GM04503 (cell line): ENCODE data around the gene BIN1.

Source experiments
- DNase-seq: peaks from one replicate; pipeline ENCODE4 v3.0.0-alpha.2; 2012; ENCODE audit warnings: low read depth

BIN1 gene

DNA sequence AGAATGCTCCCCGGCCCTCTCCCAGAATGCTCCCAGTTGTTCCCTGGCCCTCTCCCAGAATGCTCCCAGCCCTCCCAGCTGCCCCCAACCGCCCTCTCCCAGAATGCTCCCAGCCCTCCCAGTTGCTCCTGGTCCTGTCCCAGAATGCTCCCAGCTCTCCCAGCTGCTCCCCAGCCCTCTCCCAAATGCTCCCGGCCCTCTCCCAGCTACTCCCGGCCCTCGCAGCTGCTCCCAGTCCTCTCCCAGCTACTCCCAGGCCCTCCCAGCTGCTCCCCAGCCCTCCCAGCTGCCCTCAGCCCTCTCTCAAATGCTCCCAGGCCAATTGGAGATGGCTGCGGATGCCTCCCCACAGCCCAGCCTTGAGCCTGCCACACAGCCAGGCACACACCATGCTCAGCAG lies 31.1 kb downstream of the BIN1 start:
- no peak for DNase-seq

DNA sequence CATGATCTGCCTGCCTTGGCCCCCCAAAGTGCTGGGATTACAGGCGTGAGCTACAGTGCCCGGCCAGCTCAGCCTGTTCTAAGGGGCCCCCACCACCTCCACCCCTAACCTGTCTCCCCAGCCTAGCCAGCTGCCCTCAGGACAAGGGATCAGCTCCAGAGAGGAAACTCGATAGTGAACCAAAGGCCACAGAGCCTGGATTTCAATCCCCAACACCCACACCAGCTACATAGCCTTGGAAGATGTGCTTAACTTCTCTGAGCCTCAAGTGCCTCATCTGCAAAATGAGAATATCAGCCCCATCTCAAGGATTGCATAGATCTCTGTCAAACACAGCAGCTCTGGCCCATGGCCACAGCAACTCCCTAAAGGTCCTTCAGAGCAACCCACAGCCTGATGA lies 32.0 kb downstream of the BIN1 start:
- no peak for DNase-seq

DNA sequence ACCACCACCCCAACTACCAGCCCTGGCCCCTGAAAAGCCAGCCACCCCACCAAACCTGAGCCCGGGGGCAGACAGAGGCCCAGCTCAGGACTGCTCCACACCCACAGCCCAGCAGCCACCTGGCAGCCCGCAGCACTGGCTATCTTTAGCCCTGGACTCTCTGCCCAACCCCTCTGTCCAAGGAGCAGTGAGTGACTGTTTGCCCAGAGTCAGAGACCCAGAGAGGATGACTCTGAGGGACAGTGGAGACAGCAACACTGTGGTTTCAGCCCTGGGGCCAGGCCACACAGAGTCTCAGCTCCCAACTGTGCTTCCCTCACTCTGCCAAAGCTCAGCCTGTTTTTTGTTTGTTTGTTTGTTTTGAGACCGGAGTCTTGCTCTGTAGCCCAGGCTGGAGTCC lies 32.6 kb downstream of the BIN1 start:
- DNase-seq, result no peak

DNA sequence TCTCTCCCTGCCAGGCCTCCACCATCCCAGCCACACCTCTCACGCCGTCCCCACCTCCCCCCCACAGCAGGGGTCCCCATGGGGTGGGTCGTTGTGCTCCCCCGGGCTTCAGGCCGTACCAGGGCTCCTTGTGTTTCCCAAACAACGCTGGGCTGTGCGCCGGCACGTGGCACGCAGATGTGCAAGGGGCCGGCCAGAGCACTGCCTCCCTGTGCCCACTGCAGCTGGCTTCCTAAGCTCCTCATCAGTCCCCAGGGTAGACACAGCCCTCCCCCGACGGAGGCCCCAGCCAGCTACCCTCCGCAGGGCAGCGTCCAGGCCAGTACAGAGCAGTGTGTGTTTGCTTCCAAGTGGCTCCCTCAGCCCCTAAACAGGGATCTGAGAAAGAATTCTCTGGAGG lies 34.0 kb downstream of the BIN1 start:
- DNase-seq, result no peak

DNA sequence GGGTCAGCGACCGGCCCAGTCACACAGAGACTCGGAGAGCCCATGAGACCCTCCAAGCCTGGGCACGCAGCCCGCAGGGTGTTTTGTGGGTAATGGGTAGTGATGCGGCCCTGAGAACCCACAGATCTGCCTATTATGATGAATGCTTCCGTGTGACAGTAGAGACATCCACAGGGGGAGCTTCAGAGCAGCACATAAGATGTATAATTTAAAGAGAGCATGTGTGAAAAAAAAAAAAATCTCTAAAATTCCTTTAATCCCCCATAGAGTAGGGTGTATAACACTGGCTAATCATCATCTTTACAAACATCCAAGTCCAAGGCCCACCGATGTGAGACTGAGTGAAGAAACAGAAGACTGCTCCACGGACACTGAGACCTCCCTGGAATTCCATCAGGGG lies 34.6 kb downstream of the BIN1 start:
- no peak for DNase-seq

DNA sequence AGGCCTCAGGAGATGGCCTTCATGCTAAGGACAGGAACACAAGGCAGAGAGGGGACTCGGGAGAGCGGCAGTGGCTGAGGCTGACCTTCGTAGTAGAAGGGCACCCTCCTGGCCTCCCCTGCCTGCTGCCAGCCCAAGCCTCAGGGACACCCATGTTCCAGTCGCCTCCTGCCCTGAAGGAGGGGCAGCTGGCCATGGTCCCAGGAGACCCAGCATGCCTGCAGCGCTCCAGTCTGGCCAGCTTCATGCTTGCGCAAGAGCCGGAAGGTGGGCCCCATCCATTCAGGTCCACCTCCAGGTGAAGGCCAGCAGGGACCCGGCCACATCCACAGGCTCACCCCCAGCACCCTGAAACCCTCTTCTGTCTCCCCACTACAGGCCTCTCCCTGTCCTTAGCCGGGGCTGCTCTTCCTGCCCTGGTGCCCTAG lies 35.0 kb downstream of the BIN1 start:
- DNase-seq, result no peak

DNA sequence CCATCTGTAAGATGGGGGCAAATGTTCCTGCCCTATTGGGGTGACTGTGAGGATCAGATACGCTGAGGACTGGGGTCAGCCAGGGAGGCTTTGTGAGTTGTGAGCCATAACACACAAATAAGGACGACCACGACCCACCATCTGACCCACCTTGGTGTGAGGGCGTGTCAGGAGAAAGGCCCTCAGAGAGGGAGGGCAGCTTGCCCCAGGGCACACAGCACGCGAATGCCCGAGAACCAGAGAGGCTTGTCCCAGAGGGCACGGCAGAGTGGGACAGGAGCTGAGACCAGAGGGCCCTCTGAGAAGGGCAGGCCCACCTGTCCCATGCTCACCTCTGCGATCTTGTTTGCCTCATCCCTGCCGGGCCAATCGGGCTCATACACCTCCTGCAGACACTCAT lies 36.7 kb downstream of the BIN1 start:
- DNase-seq, result no peak

DNA sequence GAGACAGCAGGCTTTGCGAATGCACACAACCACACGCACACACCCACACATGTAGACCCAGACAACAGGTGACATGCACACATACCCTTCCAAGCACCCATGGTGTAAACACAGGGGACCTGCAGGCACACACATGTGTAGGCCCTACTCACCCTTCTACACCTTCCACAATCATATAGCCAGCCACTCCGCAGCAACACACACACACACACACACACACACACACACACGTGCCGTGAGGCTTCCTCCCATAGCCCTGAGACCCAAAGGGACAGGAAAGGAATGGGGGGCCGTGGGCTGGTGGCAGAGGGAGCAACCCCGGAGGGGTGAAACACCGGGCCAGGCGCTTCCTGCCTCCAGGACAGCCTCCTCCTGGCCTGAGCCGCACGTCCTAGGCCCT lies 37.4 kb downstream of the BIN1 start:
- no peak for DNase-seq

DNA sequence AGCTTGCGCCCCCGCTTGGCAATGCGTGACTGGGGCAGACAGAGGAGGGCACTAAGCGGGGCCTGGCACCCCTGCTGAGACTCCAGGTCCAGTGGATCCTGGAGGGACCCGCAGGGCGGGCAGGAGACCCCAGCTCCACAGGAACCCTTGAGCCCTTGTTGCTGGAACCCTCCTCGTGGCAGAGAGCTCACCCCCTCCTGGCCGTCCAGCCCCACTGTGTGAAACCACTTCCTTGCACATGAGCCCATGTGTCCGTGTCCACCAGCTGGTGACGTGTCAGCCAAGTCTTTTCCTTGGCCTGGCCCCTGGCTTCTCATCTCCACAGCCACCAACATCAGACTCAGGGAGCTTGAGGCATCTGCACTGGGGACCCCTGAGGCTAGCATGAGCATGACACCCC lies 38.0 kb downstream of the BIN1 start:
- DNase-seq, result no peak

DNA sequence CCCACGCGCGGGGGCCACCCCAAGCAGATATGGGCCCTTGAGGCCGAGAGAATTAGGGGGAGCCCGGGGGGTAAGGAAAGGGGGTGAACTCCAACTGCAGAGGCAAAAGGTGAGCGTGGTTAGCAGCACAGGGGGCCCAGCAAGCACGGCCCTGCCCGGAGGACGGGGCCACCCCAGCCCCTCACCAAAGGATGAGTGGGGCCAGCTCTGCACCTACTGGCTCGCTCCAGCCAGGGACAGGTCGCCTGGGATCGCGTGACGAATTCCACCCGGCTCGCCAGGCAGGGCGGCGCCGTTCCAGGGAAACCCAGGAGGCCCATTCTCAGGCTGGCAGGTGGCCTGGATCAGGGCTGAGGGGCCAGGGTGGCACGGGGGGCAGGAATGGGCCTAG lies 38.6 kb downstream of the BIN1 start:
- DNase-seq, result no peak

DNA sequence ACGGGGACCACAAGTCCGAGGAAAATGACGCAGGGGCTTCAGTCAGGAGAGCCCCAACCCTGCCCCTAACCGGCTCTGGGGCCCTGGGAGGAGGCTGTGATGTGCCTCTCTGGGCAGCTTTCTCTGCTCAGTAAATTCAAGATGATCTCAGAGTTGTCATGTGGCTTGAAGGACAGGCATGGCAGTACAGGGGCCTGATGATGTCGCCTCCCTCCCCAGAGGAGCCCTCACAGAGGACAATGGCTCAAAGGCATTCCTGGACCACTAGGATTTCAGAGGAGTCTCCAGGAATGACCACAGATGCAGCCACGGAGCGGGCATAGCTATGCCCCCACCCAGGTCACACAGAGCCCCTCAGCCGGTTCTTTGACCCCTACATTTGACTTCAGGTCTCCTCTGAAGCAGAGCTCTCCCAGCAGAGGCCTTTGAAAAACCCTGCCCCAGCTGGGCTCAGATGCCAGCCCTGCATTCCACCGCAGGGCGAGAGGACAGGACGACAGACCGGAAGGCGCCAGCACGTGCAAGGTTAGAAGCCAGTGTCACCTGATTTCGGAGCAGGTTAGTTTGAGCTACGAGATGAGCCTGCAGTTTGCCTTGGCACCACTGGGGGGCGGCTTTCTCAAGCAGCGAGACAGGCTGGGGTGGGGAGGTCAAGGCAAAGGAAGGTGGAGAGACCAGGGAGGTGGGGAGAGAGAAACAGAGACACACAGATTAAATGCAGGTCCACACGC lies 39.2 kb downstream of the BIN1 start:
- DNase-seq, result no peak

DNA sequence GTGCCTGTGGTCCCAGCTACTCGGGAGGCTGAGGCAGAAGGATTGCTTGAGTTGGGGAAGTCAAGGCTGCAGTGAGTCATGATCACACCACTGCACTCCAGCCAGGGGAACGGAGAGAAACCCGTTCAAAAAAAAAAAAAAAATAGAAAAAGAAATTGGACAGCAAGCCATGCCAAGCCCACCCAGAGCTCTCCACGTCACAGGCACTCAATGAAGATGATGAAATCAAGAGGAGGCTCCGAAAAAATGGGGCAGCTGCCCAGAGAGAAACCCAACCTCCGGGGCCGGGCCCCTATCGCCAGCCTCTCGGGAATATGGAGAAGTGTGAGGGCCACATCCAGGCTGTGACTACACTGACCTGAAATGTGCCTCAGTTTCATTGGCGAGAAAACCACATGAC lies 40.0 kb downstream of the BIN1 start:
- peak; percentile 19 for DNase-seq

DNA sequence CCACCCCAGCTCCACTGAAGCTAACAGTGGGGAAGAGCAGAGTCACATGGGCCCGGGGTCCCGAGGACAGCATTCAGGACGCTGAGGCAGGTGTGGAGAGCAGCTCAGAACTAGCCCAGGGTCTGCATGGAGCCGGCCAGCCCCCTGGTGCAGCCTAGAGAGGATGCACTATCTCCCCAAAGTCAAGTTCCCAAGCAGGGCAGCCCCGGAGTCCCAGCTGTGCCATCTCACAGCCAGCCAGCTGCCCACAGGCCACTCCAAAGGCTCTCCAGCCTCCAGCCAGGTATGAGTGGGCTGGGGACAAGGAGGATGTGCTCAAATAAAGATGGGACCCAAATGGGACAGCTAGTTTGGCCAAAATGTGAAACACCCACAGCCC lies 41.0 kb downstream of the BIN1 start:
- DNase-seq, result no peak

DNA sequence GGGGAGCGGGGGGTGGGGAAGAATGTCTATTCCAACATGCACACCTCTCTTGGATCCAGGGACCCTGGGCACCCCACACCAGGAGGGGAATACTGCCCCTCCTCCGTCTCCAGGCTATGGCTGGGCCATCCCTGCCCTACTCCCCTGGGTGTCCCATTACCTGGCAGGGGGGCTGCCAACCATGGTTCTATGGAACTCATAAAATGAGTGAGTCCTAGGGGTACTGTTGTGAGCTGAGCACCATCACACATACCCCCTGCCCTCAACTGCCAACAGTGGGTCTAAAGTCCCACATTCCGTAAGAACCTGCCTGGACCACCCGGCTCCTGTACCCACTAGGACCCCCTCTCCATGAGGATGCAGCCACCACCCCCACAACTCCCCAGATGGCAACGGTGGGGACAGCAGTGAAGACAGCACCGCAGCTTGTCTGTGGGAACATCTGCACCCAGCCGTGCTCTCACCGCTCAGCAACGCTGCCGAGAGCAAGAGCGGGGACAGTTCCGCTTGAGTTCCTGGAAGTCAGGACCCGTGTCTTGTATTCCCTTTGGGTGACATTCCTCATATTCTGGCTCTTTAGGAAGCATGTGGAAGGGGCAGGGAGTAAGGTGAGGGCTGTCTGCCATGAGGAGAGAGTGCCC lies 41.5 kb downstream of the BIN1 start:
- DNase-seq, result no peak

DNA sequence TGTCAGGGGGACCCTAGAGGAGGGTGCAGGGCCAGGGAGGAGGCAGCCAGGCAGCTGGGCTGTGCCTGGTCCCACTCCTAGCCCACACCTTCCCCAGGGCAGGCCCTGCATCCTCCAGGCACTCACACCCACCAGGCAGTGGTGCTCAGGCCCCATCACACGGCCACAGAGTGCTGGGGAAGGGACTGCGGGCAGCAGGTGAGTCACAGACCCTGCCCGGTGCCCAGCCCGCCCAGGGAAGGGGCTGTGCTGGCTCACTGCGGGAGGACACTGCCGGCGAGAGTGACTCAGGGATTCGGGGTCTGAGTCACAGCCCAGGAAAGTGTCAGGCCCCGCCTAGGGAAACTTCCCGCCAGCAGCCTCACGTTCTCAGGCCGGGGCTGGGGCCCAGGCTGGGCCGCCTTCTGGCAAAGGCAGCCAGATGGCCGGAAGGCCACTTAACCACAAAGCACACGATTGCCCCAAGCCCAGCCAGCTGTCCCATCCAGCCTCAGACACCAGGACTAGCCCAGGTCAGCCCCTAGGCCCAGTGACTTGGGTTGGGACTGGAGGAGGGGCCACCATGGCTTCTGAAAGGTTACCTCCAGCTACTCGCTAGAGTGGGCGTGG lies 42.2 kb downstream of the BIN1 start:
- DNase-seq, result peak; percentile 84

DNA sequence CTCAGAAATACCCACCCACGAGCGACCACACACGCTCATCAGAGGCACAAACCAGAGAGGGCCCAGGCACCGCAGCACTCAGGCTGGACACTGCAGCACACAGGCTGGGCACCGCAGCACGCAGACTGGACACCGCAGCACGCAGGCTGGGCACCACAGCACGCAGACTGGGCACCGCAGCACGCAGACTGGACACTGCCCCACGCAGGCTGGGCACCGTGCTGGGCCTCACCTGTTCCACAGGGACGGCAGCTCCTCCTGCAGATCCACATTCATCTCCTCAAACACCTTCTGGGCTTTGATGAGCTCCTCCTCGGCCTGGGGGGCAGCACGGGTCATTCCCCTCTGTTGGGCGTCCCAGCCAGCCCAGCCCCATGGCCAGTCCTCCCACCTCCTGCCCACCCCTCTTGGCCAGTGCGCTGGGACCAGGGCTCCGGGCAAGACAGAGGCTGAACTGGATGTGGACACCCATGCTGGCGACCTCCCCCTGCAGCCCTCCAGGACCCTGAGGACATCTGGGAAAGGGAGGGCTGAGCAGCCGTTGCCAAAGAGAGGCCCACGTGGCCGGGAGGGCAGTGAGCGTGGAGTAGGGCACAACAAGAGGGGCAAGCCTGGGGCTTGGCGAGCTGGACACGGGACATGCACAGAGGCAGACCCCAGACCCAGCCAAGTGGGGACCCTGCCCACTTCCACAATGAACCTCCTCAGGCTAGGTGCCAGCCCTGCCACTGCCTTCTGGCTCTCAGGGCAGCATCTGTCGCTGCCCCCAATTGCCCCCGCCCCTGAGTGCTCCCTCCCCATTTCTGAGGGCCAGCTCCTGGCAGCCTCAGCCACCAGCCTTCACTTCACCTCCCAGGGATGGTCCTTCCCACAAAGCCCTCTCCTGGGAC lies 43.0 kb downstream of the BIN1 start:
- no peak for DNase-seq

DNA sequence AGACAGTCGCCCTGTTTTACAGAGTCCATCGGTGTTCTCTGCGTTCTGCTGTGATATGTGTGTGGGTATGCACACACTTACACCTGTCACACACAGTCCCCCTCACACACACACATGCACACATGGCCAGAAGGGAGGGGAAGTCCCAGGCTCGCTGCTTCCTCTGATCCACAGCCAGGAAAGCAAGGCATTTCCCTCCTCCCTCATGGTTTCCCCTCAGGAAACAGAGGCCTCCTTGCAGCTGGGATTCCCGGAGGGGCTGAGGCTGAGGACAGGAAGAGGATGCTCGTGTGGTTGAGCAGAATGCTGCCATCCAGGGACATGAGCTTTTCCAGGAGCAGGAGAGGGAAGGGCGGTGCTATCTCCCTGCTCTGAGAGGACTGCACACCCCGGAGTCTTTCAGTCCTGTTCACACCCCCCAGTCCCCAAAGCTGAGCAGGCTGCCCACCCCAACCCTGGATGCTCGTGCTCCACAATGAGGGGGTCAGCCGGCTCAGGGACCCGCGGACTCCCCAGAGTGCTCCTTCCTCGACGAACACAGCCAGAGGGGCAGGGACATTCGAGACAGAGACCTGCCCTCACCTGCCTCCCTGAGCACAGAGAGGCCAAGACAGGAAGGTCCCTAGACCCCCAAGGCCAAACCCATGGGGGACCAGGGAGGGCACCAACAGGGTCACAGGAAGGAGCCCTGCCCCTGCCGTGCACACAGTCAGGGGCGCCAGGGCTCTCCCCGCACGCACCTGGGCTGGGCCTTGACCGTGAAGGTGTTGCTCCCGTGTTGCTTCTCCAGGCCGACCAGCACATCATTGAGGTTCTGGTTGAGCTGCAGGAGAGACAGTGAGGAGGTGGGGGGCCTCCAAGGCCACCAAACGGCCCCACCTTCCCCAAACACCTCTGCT lies 45.3 kb downstream of the BIN1 start:
- DNase-seq, result no peak

DNA sequence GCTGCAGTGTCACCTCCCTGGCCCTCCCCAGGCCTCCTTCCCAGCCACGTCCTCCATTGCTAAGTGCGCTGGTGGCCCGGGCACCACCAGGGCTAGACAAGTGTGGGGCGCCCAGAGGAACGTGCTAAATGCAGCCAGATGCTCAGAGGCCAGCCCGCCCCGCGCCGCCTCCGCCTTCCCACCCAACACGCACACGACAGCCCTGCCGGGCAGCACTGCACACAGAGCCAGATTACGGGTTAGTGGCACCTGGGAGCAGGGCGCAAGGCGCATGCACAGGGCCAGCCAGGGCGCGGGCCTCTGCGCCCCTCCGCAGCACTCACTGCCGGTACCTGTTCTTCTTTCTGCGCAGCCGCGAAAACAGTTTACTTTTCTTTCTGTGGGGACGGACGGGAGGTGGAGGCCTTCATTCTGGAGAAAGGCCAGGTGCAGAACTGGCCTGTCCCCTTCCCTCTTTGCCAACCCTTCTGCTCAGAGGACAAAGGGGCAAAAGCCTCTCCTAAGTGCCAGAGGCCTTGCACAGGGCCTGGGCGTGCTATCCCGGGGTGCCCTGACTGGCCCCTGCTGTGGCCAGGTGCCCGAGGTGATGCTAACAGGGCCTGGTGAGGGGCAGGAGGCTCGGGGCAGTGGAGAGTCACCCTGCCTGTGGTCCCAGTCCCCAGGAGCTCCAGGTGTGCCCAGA lies 46.5 kb downstream of the BIN1 start:
- DNase-seq, result no peak

DNA sequence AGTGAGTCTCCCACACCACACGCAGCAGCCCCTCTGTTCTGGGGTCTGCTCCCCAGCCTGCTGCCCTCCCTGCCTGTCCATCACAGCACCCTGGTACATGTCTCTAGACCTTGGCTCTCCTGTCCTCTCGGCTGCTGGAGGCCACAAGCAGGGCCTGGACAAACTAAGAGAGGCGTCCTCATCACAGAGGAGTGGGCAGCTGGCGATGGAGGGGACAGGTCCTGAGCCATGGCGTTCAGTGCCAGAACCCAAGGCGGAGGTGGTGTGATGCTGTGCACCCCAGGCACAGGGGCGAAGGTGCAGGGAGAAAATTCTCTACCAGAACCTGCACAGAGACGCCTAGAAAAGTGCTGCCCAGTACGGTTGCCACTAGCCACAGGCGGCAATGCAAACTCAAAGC lies 47.4 kb downstream of the BIN1 start:
- DNase-seq, result no peak

DNA sequence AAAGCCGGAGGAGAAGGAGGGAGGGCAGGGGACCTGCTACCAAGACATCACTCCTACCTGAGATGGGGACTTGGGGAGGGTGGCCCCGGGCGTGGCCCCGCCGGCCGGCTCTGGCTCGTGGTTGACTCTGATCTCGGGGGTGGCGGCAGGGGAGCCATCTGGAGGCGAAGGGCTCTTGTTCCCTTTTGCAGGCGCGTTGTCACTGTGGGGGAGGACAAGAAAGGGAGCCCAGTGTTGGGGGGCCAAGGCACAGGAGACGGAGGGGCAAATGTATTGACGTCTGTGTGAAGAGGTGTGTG lies 48.1 kb downstream of the BIN1 start:
- DNase-seq, result no peak

DNA sequence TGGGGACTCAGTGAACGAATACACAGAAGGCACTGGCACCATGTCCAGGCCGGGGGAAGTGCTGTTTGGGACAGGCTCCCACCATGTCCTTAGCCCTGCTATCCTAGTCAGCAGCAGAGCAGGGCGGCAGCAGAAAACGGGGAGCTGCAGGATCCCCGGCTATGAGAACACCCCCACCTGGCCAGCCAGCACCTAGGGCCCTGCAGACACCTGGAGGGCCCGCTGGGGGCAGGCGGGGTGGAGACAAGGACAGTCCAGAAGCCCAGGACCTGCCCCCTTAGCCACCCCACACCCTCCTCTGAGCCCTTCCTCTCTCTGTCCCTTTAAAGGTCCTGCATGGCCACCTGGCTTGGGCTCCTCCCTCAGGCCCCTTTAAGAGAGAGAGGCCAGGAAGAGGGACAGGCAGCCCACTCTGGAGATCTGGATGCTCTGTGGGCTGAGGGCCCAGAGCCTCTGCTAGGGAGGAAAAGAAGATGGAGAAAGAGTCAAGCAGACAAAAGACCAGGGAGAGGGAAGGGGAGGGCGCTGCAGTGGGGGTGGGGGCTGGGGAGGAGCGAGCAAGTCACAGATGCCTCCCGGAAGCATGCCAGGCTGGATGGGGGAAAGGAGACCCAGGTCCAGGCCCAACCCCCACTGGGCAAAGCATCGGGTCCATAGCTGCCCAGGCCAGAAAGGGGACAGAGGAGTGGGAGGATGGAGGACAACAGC lies 48.6 kb downstream of the BIN1 start:
- no peak for DNase-seq
